ENCODE data around the gene VPS37C.

DNA sequence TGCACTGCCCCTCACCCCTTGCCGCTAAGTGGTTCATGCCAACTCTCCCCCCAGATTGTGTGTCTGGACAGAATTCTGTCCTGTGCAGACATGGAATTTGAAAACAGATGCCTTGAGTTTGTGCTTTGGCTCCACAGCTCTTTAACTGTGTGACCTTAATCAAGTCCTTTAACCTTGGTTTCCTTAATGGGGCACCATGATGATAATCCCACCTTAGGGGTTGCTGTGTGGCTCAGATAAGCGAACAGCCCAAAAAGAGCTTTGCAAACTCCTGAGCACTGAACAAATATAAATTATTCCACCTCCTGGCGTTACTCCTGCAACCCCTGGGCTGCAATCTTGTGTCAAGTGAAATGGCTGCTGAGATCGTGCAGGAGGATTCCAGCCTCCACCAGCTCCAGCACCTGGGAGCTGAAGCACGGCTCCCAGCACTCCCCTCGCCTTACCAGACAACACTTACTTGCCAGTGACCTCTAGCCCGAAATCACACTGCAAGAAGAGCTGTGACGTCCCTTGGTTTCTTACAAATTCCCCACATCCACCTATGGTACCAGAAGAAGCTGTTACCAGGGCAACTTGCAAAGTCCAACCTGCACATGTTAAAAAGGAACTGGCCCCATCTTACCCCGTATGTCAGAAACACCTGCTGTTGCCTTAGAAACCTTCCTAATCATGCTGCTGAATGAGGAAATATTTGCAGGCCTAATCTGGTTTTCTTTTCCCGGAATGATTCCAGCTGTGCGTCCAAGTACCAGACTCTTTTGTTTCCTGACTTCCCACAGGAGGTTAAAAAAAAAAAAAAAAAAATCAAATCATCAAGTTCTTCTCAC lies 13.2 kb downstream of the VPS37C start:
- TF ChIP-seq EZH2 (IDR thresholded peaks at IDR 0.05; ENCODE audit: insufficient read depth, poor library complexity, severe bottlenecking) (no peak), EZH2phosphoT487 (IDR thresholded peaks at IDR 0.05; ENCODE audit: insufficient read depth, low read depth) (no peak)
